KMS-11 (cell line): ENCODE measurements around the gene PTCD2.
A peak's percentile ranks its signal among the peaks of the same experiment; 100 is the strongest.

Experiments
- H2AFZ ChIP-seq: fragments of 200-600 bp; sonication (generic); 2 replicates; pipeline ENCODE4 v1.6.1; 2016; ENCODE audit warnings: antibody characterized with exemption, mixed run types, low read depth
- H3K27ac ChIP-seq: fragments of 200-600 bp; sonication (generic); 2 replicates; pipeline ENCODE4 v1.6.1; 2016; ENCODE audit warnings: mild to moderate bottlenecking, mixed run types
- H3K27me3 ChIP-seq: fragments of 200-600 bp; sonication (generic); 2 replicates; pipeline ENCODE4 v1.6.1; 2017; ENCODE audit warnings: mild to moderate bottlenecking, low read depth, mixed run types, moderate library complexity; ENCODE audit not compliant: insufficient read depth
- H3K36me3 ChIP-seq: fragments of 200-600 bp; sonication (generic); 2 replicates; pipeline ENCODE4 v1.6.1; 2017; ENCODE audit warnings: mild to moderate bottlenecking, mixed run types; ENCODE audit not compliant: insufficient read depth
- H3K4me1 ChIP-seq: fragments of 200-600 bp; sonication (generic); 2 replicates; pipeline ENCODE4 v1.6.1; 2016; ENCODE audit warnings: mild to moderate bottlenecking, low read depth, mixed run types; ENCODE audit not compliant: poor library complexity, severe bottlenecking
- H3K4me2 ChIP-seq: fragments of 200-600 bp; sonication (generic); 2 replicates; pipeline ENCODE4 v1.7.0; 2016; ENCODE audit warnings: mild to moderate bottlenecking, mixed run types
- H3K4me3 ChIP-seq: fragments of 200-600 bp; sonication (generic); IDR thresholded peaks from 2 replicates; pipeline ENCODE4 v1.6.1; 2017; ENCODE audit warnings: low read depth, low read length, mixed read lengths; ENCODE audit not compliant: insufficient read depth
- H3K79me2 ChIP-seq: fragments of 200-600 bp; sonication (generic); 2 replicates; pipeline ENCODE4 v1.6.1; 2016; ENCODE audit warnings: low read depth, mixed run types; ENCODE audit not compliant: insufficient read depth
- H3K9ac ChIP-seq: fragments of 200-600 bp; sonication (generic); 2 replicates; pipeline ENCODE4 v1.6.1; 2016; ENCODE audit warnings: mild to moderate bottlenecking, mixed run types
- H4K20me1 ChIP-seq: fragments of 200-600 bp; sonication (generic); 2 replicates; pipeline ENCODE4 v1.6.1; 2016; ENCODE audit warnings: mild to moderate bottlenecking, mixed run types; ENCODE audit not compliant: insufficient read depth
- TF ChIP-seq, protein P1 (sequence below): fragments of 200-600 bp; sonication (generic); conservative IDR thresholded peaks from 2 replicates; pipeline ENCODE4 v1.6.1; 2017; ENCODE audit warnings: low read depth, mild to moderate bottlenecking, antibody characterized with exemption, low read length, moderate library complexity, mixed read lengths

The PTCD2 gene

DNA sequence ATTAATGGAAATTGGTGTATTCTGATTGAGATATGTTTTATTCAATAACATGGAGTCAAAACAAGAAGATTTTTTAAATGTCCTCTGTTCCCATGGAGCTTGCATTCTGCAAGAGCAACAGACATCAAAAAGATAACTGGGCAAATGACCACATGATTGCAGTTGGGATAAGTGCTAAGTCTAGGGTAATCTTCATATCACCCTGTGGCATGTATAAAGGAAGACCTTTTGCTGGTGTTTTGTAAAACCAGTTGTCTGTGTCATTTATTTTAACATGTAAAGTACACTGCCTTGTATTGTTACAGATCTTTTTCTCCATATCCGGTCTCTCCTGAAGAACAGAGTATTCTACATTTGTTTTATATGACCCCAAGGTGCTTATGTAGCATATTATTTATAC lies 44.0 kb downstream of the PTCD2 start:
- Histone ChIP-seq H3K27me3 (no peaks in the 10 kb centered on the region), H2AFZ (no peak overlapping the region), H3K4me2 (no peak overlapping the region), H3K27ac (no peak overlapping the region), H3K4me3 (no peak overlapping the region), H3K79me2 (no peaks in the 10 kb centered on the region), H4K20me1 (no peaks in the 10 kb centered on the region), H3K4me1 (peaks cover 8% of the 10 kb centered on the region), H3K9ac (no peak overlapping the region), H3K36me3 (no peaks in the 10 kb centered on the region)
- TF ChIP-seq, protein P1, sequence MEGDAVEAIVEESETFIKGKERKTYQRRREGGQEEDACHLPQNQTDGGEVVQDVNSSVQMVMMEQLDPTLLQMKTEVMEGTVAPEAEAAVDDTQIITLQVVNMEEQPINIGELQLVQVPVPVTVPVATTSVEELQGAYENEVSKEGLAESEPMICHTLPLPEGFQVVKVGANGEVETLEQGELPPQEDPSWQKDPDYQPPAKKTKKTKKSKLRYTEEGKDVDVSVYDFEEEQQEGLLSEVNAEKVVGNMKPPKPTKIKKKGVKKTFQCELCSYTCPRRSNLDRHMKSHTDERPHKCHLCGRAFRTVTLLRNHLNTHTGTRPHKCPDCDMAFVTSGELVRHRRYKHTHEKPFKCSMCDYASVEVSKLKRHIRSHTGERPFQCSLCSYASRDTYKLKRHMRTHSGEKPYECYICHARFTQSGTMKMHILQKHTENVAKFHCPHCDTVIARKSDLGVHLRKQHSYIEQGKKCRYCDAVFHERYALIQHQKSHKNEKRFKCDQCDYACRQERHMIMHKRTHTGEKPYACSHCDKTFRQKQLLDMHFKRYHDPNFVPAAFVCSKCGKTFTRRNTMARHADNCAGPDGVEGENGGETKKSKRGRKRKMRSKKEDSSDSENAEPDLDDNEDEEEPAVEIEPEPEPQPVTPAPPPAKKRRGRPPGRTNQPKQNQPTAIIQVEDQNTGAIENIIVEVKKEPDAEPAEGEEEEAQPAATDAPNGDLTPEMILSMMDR = no peak

DNA sequence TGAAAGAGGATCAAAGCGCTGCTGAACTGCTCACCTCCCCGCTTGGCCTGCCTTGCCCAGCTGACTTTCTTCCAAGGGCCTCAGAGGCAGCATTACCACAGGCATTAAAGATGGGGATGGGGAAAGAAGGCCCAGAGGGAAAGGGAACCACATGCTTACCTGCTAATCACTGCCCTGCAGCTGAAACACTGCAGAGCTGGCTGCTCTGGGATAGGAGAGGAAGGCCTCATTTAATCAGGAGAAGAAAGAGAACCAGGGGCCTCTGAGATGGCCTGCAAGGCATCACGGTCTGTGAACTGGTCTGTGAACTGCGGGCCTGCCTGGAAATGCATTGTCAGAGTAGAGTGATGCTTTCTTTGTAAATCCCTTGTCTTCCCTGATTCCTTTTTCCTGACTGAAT lies 44.8 kb downstream of the PTCD2 start:
- Histone ChIP-seq H3K9ac (no peak overlapping the region), H4K20me1 (no peaks in the 10 kb centered on the region), H3K4me1 (peaks cover 7% of the 10 kb centered on the region), H2AFZ (no peak overlapping the region), H3K4me3 (no peak overlapping the region), H3K79me2 (no peaks in the 10 kb centered on the region), H3K27me3 (no peaks in the 10 kb centered on the region), H3K4me2 (no peak overlapping the region), H3K27ac (no peak overlapping the region), H3K36me3 (no peaks in the 10 kb centered on the region)
- TF ChIP-seq, protein P1 = no peak

- H3K27ac ChIP-seq = no peak overlapping the region
- no peak overlapping the region for H2AFZ ChIP-seq
- H3K9ac ChIP-seq = no peak overlapping the region
- no peaks in the 10 kb centered on the region for H4K20me1 ChIP-seq
- peaks cover 7% of the 10 kb centered on the region for H3K4me1 ChIP-seq
- TF ChIP-seq, protein P1 = peak; percentile 86
- no peaks in the 10 kb centered on the region for H3K79me2 ChIP-seq
- H3K36me3 ChIP-seq = no peaks in the 10 kb centered on the region
- H3K4me2 ChIP-seq = no peak overlapping the region
- no peak overlapping the region for H3K4me3 ChIP-seq
- no peaks in the 10 kb centered on the region for H3K27me3 ChIP-seq
Observed at GRCh38 chr5:72366324-72366976, 46.3 kb downstream of the PTCD2 start.

- no peak overlapping the region for H3K9ac ChIP-seq
- H3K36me3 ChIP-seq = no peaks in the 10 kb centered on the region
- H3K4me3 ChIP-seq = no peak overlapping the region
- no peaks in the 10 kb centered on the region for H3K79me2 ChIP-seq
- peaks cover 7% of the 10 kb centered on the region for H3K4me1 ChIP-seq
- TF ChIP-seq, protein P1 = no peak
- no peaks in the 10 kb centered on the region for H3K27me3 ChIP-seq
- H3K4me2 ChIP-seq = no peak overlapping the region
- no peak overlapping the region for H2AFZ ChIP-seq
- H3K27ac ChIP-seq = no peak overlapping the region
- no peaks in the 10 kb centered on the region for H4K20me1 ChIP-seq
Observed at GRCh38 chr5:72368271-72368670, 48.1 kb downstream of the PTCD2 start.
